Hypothalamus (tissue), 51 donors: ENCODE data around the gene CISD2.
"Not testable (repeated sequence)": the region's sequence is repeated elsewhere in the genome, so short reads cannot be mapped to it uniquely, and the experiment has no call there.

Source experiments
- DNase-seq, 51 donors: peaks; one replicate each; lab custom pipeline; 2025; lab: John Stamatoyannopoulos, UW

CISD2 gene

GRCh38 chr4:102868781-102869568 lies at the start of gene CISD2:
Gene CISD2, plus strand, starts transcription at chr4:102868992. Its CDS starts 93 bp downstream, at chr4:102869085.
- DNase-seq: peak; percentile 53 to 99 (median 91)

GRCh38 chr4:102819100-102819499 lies 49.7 kb upstream of the CISD2 start:
- not testable (repeated sequence) for DNase-seq

- no peak for DNase-seq
Measured at GRCh38 chr4:102819588-102820365, 49.0 kb upstream of the CISD2 start.

- DNase-seq: no peak
Measured at GRCh38 chr4:102823464-102823863, 45.3 kb upstream of the CISD2 start.

DNA sequence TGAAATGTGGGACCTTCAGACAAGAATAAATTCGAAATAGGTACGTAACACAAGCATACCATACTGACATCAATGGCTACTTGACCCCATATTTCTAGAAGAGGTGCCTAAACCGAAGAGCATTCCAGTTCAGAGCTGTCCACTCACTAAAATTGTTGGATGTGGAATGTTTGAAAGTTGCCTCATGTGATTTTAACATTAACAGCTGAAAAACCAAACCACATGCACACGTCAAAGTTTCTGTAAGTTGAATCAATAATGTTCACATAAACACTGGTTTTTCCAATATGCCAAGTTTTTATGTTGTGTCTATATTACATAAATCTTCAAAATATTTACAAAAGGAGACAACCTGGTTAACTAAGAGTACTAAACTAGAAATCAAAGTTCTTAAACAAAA lies 44.9 kb upstream of the CISD2 start:
- DNase-seq: no peak

DNA sequence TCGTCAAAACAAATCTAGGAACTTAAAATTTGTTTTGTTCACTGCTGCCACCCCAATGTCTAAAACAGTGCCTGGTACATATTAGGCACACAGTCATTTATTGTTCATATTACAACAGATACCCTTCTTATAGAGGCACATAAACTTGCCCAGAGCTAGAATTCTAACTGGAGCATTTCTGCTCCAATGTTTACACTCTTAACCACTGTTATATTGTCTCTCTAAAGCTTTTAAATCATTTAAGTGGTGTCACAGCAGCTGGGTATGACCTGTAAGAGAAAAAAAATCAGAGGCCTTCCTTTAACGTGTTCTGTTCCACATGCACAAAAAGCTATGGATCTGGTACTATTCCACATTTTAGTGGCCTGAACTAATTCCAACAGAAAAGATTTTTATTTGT lies 44.4 kb upstream of the CISD2 start:
- DNase-seq: peak in 1 of 51 donors; percentile 15

- peak in 31 of 51 donors; percentile 2 to 73 (median 24) for DNase-seq
Measured at GRCh38 chr4:102825261-102826091, 43.3 kb upstream of the CISD2 start.

DNA sequence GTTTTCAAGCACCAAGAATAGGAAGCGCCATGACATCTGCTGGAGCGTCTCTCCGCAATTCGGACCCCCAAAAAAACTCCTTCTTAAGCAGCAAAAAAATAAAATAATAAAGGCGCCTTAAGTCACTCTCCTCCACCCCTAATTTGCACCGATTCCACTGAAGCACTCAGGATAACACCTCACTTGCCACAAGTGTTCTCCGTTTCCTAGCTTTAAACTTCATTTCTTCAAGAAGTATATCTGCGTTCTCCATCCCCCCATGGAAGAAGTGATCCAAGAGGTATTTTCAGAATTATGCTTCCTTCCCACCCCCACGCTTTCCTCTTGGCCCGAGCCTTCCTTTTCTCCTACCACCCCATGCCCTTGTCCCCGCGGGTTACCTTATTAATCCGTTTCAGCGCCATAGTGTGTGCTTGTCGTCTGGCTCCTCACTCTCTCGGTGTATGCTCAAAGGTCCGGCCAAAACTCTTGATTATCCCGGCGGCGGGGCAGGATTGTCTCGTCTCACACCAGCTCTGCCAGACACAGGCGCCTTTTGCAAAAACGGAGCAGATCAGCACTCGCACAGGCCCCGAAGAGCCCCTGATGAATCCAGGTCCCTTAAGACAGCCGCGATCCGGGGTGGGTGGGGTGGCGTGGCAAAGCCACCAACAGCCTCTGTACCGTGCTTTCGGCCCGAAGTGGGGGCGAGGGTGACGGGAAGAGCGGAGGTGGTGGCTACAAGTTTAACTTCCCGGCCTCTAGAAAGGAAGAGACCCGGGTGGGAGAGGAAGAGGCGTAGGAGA lies 42.5 kb upstream of the CISD2 start:
- DNase-seq: no peak

GRCh38 chr4:102826890-102827673 lies 41.7 kb upstream of the CISD2 start, which contains the start of gene UBE2D3:
Gene UBE2D3, minus strand, starts transcription at chr4:102827551. Its CDS starts 1,043 bp downstream, at chr4:102826508.
- peak; percentile 70 to 99 (median 92) for DNase-seq

DNA sequence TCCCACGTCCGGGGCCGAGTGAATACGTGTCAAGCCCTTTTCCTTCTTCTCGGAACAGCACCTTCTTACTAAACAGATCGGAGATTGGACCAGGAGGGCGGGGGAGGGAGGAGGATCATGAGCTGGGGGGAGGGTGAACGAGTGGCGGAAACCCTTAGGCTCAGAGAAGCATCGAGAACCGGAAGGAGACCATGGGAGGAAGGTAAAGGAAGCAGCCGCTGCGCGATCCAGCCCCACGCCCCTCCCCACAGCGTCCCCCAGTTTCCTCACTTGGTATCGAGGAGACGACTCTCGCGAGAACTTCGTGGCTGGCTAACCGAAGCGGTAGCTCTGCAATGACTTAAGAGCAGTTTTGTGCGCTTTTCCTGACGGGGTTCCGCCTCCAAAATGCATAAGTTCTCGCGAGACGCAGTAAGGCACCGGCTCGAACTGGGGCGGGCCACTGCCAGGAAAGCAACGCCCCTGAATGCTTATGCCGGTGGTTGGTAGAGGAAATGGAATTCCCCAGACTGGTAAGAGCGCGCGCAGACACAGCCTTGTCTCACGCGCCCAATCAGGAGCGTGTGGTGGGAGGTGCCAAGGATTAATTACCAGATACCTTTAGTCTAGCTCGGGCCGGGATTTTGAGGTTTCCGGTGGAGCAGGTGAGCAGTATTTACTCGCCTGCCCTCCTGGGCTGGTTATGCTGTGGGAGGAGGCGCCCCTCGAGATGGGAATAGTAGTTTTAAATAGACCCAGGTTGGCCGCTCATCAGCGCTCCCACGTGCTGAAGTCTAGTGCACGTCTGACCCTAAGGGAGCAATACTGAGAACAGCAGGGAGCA lies 40.9 kb upstream of the CISD2 start:
- peak; percentile 86 to 99 (median 96) for DNase-seq

GRCh38 chr4:102828497-102828808 lies 40.3 kb upstream of the CISD2 start:
- no peak for DNase-seq

GRCh38 chr4:102829803-102830202 lies 39.0 kb upstream of the CISD2 start:
- DNase-seq: no peak

DNA sequence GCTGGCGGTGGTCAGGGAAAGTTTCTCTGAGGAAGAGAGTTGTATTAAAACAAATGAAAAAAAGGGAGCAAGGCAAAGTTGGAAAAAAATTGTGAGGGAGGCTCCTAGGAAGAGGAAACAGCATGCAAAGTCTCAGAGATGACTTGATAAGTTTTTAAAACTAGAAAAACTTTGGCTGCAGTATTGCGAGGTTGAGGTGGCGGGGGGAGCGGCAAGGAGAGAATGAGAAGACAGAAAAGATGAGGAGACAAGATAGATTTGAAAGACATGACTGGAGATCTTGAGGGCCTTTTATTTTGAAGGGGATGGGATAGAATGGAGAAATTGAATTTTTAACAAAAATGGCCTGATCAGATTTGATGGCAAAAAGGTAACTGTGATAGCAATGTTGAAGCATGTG lies 36.7 kb upstream of the CISD2 start:
- DNase-seq: no peak

DNA sequence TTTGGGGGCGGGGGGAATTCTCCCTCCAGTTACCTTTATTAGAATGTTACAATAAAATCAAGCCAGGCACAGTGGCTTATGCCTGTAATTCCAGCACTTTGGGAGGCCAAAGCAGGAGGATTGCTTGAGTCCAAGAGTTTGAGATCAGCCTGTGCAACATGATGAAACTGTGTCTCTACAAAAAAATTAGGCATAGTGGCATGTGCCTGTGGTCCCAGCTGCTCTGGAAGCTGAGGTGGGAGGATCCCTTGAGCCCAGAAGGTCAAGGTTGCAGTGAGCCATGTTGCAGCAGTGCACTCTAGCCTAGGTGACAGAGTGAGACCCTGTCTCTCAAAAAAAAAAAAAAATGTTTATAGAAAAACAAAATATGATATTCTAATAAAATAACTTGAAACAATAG lies 36.1 kb upstream of the CISD2 start:
- DNase-seq: no peak

DNA sequence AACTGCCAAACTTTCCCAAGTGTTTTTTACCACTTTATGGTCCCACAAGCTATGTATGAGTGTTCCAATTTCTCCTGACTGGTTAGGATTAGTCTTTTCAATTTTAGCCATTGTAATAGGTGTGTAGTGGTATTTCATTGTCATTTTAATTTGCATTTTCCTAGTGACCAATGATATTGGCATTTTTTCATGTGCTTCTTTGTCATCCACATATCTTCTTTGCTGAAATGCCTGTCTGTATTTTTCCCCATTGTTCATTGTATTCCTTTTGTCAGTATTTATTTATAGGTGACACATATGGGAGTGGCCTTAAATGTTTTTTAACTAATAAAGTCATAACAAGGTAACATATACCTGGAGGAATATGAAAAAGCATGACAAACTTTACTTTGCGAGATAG lies 32.2 kb upstream of the CISD2 start:
- no peak for DNase-seq

DNA sequence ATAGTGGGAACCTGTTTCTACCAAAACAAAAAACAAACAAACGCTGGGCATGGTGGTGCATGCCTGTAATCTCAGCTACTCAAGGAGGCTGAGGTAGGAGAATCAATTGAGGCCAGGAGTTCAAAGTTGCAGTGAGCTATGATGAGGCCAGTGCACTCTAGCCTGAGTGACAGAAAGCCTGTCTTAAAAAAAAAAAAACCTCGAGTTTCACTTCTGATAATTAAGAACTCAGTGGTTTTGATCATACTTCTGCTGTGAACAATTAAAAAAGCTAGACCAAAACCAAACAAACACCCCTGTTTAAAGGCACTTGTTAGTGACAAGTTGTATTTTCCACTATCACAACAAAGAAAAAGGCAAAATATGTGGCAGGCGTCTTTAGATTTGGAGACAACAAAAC lies 26.4 kb upstream of the CISD2 start:
- no peak for DNase-seq

DNA sequence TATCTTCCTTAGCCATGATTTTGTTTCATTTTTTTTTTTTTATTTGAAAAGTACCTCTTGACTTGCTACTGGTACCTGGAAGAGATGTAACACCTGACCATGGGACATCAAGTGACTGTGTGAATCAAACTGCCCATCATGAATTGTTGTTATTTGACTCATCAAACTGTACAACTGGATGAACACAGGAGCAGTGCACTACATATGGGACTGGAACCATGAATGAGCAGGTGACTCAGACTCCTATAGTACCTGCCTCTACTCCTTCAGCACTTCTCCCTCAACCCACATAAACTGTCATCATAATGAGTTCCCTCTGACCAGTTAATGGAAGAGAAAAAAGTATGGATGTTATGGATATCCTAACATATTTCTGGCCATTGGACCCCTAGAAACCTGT lies 25.5 kb upstream of the CISD2 start:
- no peak for DNase-seq

GRCh38 chr4:102843938-102844337 lies 24.9 kb upstream of the CISD2 start:
- DNase-seq: no peak

DNA sequence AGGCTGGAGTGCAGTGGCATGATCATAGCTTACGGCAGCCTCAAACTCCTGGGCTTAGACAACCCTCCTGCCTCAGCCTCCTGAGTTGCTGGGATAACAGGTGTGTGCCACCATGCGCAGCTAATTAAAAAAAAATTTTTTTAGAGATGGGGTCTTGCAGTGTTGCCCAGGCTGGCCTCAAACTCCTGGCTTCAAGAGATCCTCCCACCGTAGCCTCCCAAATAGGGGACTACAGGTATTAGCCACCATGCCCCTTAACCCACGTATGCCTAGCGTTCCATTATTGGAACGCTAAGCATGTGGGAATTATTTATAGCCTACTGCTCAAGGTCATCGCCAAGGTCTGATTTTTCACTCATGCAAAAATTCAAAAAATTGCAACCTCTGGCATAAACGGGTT lies 21.1 kb upstream of the CISD2 start:
- DNase-seq: no peak
